VCaP (cell line): Measurements from ENCODE around the gene TNNI2.
A peak's percentile ranks its signal among the peaks of the same experiment; 100 is the strongest.

ENCODE experiments used
- H3K27ac ChIP-seq: fragments of 450-650 bp; 2 replicates; pipeline ENCODE4 v1.5.1; 2017
- CTCF ChIP-seq: fragments of 450-650 bp; conservative IDR thresholded peaks from 2 replicates; pipeline ENCODE4 v1.5.1; 2017; ENCODE audit warnings: mild to moderate bottlenecking, moderate library complexity

TNNI2 gene

DNA sequence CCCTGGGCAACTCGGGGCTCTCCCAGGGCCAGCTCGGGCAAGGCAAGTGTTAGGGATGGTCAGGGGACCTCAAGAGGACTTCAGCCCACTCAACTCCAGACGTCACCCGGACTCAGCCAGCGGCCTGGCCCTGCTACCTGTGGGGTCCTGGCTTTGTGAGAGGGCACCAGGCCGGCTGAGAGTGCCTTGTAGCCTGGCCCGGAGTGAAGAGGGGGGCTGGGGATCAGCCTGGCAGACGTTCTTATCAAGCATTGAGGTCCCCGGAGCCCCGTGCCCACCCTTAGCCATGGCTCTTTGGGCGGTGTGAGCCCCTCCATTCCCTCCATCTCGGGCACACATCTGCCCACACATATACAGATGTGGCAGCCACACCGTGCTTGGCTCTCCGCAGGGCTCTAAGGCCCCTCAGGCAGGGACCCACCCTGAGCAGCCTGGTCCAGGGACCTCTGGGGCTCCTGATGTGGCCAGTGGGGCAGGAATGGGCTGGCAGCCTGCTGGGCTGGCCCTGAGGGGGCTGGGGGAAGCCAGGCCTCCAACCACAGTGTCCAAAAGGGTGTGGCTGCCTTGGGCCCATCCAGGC lies 29.4 kb downstream of the TNNI2 start:
- TF ChIP-seq CTCF, result no peak
- H3K27ac ChIP-seq, result no peak overlapping the region

- no peak for TF ChIP-seq CTCF
- H3K27ac ChIP-seq, result no peak overlapping the region
Measured at GRCh38 chr11:1868636-1869291, 30.0 kb downstream of the TNNI2 start.

GRCh38 chr11:1869427-1870325 lies 30.9 kb downstream of the TNNI2 start:
- peak; percentile 64 for TF ChIP-seq CTCF
- H3K27ac ChIP-seq, result no peak overlapping the region

- TF ChIP-seq CTCF, result no peak
- no peak overlapping the region for H3K27ac ChIP-seq
Measured at GRCh38 chr11:1870326-1870696, 31.5 kb downstream of the TNNI2 start.

GRCh38 chr11:1870721-1871466 lies 32.1 kb downstream of the TNNI2 start:
- no peak overlapping the region for H3K27ac ChIP-seq

GRCh38 chr11:1871531-1871930 lies 32.8 kb downstream of the TNNI2 start:
- TF ChIP-seq CTCF, result no peak
- H3K27ac ChIP-seq, result no peak overlapping the region

More at GRCh38 chr11:1870721-1871466, 32.1 kb downstream of the TNNI2 start:
- no peak for TF ChIP-seq CTCF
